H1 (cell line): ENCODE results near the gene MOGAT2. TPM values are rescaled to one million over a fixed set of nuclear protein-coding genes. Genes with fewer than 3 reads are reported as not detected.

Source experiments
- CTCF ChIA-PET: fragments of 300-600 bp; sonication (Branson Sonifier 250); formaldehyde crosslinking; loops from one replicate; lab custom pipeline; 2021; ENCODE audit not compliant: partially characterized antibody; lab: Charles Lee
- POLR2A ChIA-PET: fragments of 300-600 bp; sonication (Branson Sonifier 250); formaldehyde crosslinking; loops from one replicate; lab custom pipeline; 2021; ENCODE audit warnings: inconsistent platforms; ENCODE audit not compliant: partially characterized antibody; lab: Charles Lee
- DNase-seq, 2 experiments: peaks; one replicate each; pipeline versions ENCODE4 v3.0.0 to v3.0.0-alpha.2; 2010 to 2022; ENCODE audit warnings: low spot score in 2 of 2, low read depth in 1 of 2, mixed read lengths in 1 of 2
- FAIRE-seq: peaks from 2 replicates; lab custom pipeline; 2011; peaks lifted over from hg19 to GRCh38; lab: Jason Lieb, UNC
- H2AFZ ChIP-seq: 2 replicates; pipeline ENCODE4 v1.8.1; 2012; ENCODE audit warnings: low read length, inconsistent platforms
- H2AK5ac ChIP-seq: 2 replicates; pipeline ENCODE4 v1.6.1; 2013; ENCODE audit warnings: low read depth, low read length
- H2BK120ac ChIP-seq: replicated peaks from 2 replicates; pipeline ENCODE3; 2013; ENCODE audit warnings: low read depth, low read length, inconsistent platforms
- H2BK12ac ChIP-seq: 2 replicates; pipeline ENCODE4 v1.6.1; 2013; ENCODE audit warnings: low read depth, low read length
- H2BK15ac ChIP-seq: 2 replicates; pipeline ENCODE4 v1.6.1; 2013; ENCODE audit warnings: low read length
- H2BK20ac ChIP-seq: 2 replicates; pipeline ENCODE4 v1.6.1; 2013; ENCODE audit warnings: low read length
- H2BK5ac ChIP-seq: 2 replicates; pipeline ENCODE4 v1.6.1; 2013; ENCODE audit warnings: low read depth, low read length
- H3K14ac ChIP-seq: 2 replicates; pipeline ENCODE4 v1.6.1; 2013; ENCODE audit warnings: inconsistent platforms; ENCODE audit not compliant: insufficient read length
- H3K18ac ChIP-seq: 2 replicates; pipeline ENCODE4 v1.6.1; 2013; ENCODE audit warnings: low read length; ENCODE audit errors: extremely low read depth
- H3K23ac ChIP-seq: 2 replicates; pipeline ENCODE4 v1.6.1; 2013; ENCODE audit warnings: inconsistent platforms; ENCODE audit not compliant: insufficient read length
- H3K23me2 ChIP-seq: 2 replicates; pipeline ENCODE4 v1.6.1; 2013; ENCODE audit warnings: low read depth, low read length
- H3K27ac ChIP-seq: 2 replicates; pipeline ENCODE4 v1.6.1; 2011; ENCODE audit warnings: low read depth, low read length, inconsistent platforms
- H3K27me3 ChIP-seq, 4 experiments: replicated peaks in 1 of 4; 1 replicate in 1 of 4; 2 replicates in 3 of 4; pipeline versions ENCODE4 v1.6.1 to v1.8.1; 2011 to 2013; ENCODE audit warnings: low read length in 3 of 4, mild to moderate bottlenecking in 3 of 4, inconsistent platforms in 2 of 4, mixed read lengths in 2 of 4, moderate library complexity in 1 of 4; ENCODE audit not compliant: control insufficient read depth in 3 of 4, insufficient read depth in 3 of 4; ENCODE audit errors: extremely low read depth in 1 of 4
- H3K36me3 ChIP-seq, 4 experiments: 2 replicates each; pipeline versions ENCODE4 v1.6.1 to v1.8.1; 2011 to 2013; ENCODE audit warnings: mild to moderate bottlenecking in 4 of 4, low read length in 3 of 4, moderate library complexity in 2 of 4, control low read depth in 1 of 4, inconsistent platforms in 1 of 4; ENCODE audit not compliant: insufficient read depth in 4 of 4, control insufficient read depth in 2 of 4
- H3K4ac ChIP-seq: replicated peaks from 2 replicates; pipeline ENCODE3; 2013; ENCODE audit warnings: low read length, low read depth, mixed read lengths, inconsistent platforms; ENCODE audit not compliant: insufficient read length
- H3K4me1 ChIP-seq, 4 experiments: replicated peaks in 1 of 4; 1 replicate in 1 of 4; 2 replicates in 3 of 4; pipeline versions ENCODE4 v1.6.1 to v1.8.1; 2011 to 2013; ENCODE audit warnings: low read length in 3 of 4, inconsistent platforms in 2 of 4, mixed read lengths in 1 of 4; ENCODE audit not compliant: insufficient read depth in 4 of 4, control insufficient read depth in 3 of 4
- H3K4me2 ChIP-seq, 2 experiments: 2 replicates each; pipeline versions ENCODE4 v1.6.1 to v1.8.1; 2011 to 2013; ENCODE audit warnings: low read depth in 2 of 2, low read length in 2 of 2, control low read depth in 1 of 2, inconsistent platforms in 1 of 2, mild to moderate bottlenecking in 1 of 2; ENCODE audit not compliant: insufficient read depth in 1 of 2
- H3K4me3 ChIP-seq, 4 experiments: fragments of 200-600, 300-600 bp in 1 of 4; sonication (generic), shearing (Covaris generic), sonication (Bioruptor Twin) in 1 of 4; 2 replicates each; pipeline versions ENCODE4 v1.5.1 to v1.8.1; 2011 to 2016; ENCODE audit warnings: low read length in 4 of 4, low read depth in 3 of 4, control low read depth in 2 of 4, inconsistent platforms in 2 of 4, mild to moderate bottlenecking in 2 of 4, mixed read lengths in 1 of 4, moderate library complexity in 1 of 4; ENCODE audit not compliant: insufficient read depth in 2 of 4; ENCODE audit errors: extremely low read depth in 1 of 4
- H3K56ac ChIP-seq: replicated peaks from 2 replicates; pipeline ENCODE3; 2013; ENCODE audit warnings: low read depth, mild to moderate bottlenecking, mixed read lengths, low read length, inconsistent platforms; ENCODE audit not compliant: insufficient read length
- H3K79me1 ChIP-seq: 2 replicates; pipeline ENCODE4 v1.6.1; 2013; ENCODE audit warnings: low read depth, low read length, control low read depth
- H3K79me2 ChIP-seq, 2 experiments: 2 replicates each; pipeline versions ENCODE4 v1.6.1 to v1.8.1; 2012 to 2013; ENCODE audit warnings: low read length in 2 of 2, mild to moderate bottlenecking in 2 of 2, inconsistent platforms in 1 of 2; ENCODE audit not compliant: insufficient read depth in 2 of 2, control insufficient read depth in 1 of 2
- H3K9ac ChIP-seq, 4 experiments: replicated peaks in 1 of 4; 1 replicate in 1 of 4; 2 replicates in 3 of 4; pipeline versions ENCODE4 v1.6.1 to v1.8.1; 2011 to 2013; ENCODE audit warnings: low read depth in 3 of 4, low read length in 3 of 4, control low read depth in 2 of 4, mild to moderate bottlenecking in 2 of 4, moderate library complexity in 2 of 4, inconsistent platforms in 1 of 4; ENCODE audit errors: extremely low read depth in 1 of 4
- H3K9me3 ChIP-seq, 2 experiments: 2 replicates each; pipeline versions ENCODE4 v1.6.1 to v1.8.1; 2012 to 2013; ENCODE audit warnings: mild to moderate bottlenecking in 2 of 2, moderate library complexity in 2 of 2, control low read depth in 1 of 2, inconsistent platforms in 1 of 2, low read depth in 1 of 2, low read length in 1 of 2, mixed read lengths in 1 of 2; ENCODE audit not compliant: insufficient read depth in 2 of 2
- H4K20me1 ChIP-seq, 2 experiments: replicated peaks in 1 of 2; 2 replicates each; pipeline versions ENCODE3 to v1.8.1; 2011 to 2013; ENCODE audit warnings: inconsistent platforms in 2 of 2, low read length in 2 of 2, mild to moderate bottlenecking in 1 of 2; ENCODE audit not compliant: insufficient read depth in 2 of 2, control insufficient read depth in 1 of 2
- H4K5ac ChIP-seq: 2 replicates; pipeline ENCODE4 v1.6.1; 2013; ENCODE audit warnings: low read length, low read depth, mixed read lengths, inconsistent platforms; ENCODE audit not compliant: insufficient read length
- H4K8ac ChIP-seq: 2 replicates; pipeline ENCODE4 v1.8.0; 2013; ENCODE audit warnings: mild to moderate bottlenecking, moderate library complexity, low read length, inconsistent platforms; ENCODE audit not compliant: insufficient read depth; ENCODE audit errors: extremely low read depth
- H4K91ac ChIP-seq: replicated peaks from 2 replicates; pipeline ENCODE3; 2013; ENCODE audit warnings: low read length, mixed read lengths, inconsistent platforms; ENCODE audit not compliant: insufficient read length
- BACH1 ChIP-seq: IDR thresholded peaks from 2 replicates; pipeline ENCODE4 v1.6.1; 2012; ENCODE audit warnings: low read length, improper control_type of control experiment
- BCL11A ChIP-seq, 2 experiments: IDR thresholded peaks; one replicate each; pipeline ENCODE4 v1.6.1; 2011; ENCODE audit warnings: low read depth in 2 of 2, low read length in 2 of 2, mild to moderate bottlenecking in 2 of 2
- CEBPB ChIP-seq: IDR thresholded peaks from 2 replicates; pipeline ENCODE4 v1.6.1; 2012; ENCODE audit warnings: low read depth, low read length
- CHD2 ChIP-seq: IDR thresholded peaks from 2 replicates; pipeline ENCODE4 v1.6.1; 2012; ENCODE audit warnings: low read length, improper control_type of control experiment
- EP300 ChIP-seq, 2 experiments: IDR thresholded peaks; 1 replicate in 1 of 2; 2 replicates in 1 of 2; pipeline ENCODE4 v1.6.1; 2011 to 2012; ENCODE audit warnings: low read depth in 2 of 2, low read length in 2 of 2, mild to moderate bottlenecking in 2 of 2, borderline replicate concordance in 1 of 2, inconsistent platforms in 1 of 2, moderate library complexity in 1 of 2
- JUND ChIP-seq: IDR thresholded peaks from 2 replicates; pipeline ENCODE4 v1.6.1; 2011; ENCODE audit warnings: mild to moderate bottlenecking, improper control_type of control experiment, low read length
- KDM5A ChIP-seq: fragments of 200-600 bp; IDR thresholded peaks from 2 replicates; pipeline ENCODE4 v1.7.1; 2012; ENCODE audit warnings: mild to moderate bottlenecking, low read length, inconsistent platforms, mixed read lengths
- NANOG ChIP-seq: IDR thresholded peaks from 2 replicates; pipeline ENCODE4 v1.6.1; 2011; ENCODE audit warnings: low read length, low read depth, mild to moderate bottlenecking, inconsistent platforms; ENCODE audit not compliant: insufficient read depth, poor library complexity, severe bottlenecking
- PHF8 ChIP-seq: fragments of 200-600 bp; sonication (generic); conservative IDR thresholded peaks from 2 replicates; pipeline ENCODE4 v1.7.1; 2012; ENCODE audit warnings: low read depth, mild to moderate bottlenecking, inconsistent platforms, low read length, moderate library complexity
- POLR2A ChIP-seq, 2 experiments: IDR thresholded peaks; 1 replicate in 1 of 2; 2 replicates in 1 of 2; pipeline ENCODE4 v1.6.1; 2011; ENCODE audit warnings: low read depth in 2 of 2, low read length in 2 of 2, mild to moderate bottlenecking in 2 of 2; ENCODE audit errors: control extremely low read depth in 1 of 2
- POLR2AphosphoS5 ChIP-seq: IDR thresholded peaks from 2 replicates; pipeline ENCODE4 v1.6.1; 2011; ENCODE audit warnings: low read depth, low read length
- SAP30 ChIP-seq: fragments of 300-600 bp; sonication (generic); IDR thresholded peaks from 2 replicates; pipeline ENCODE4 v1.7.1; 2012; ENCODE audit warnings: low read length, moderate library complexity, mild to moderate bottlenecking, inconsistent platforms; ENCODE audit not compliant: insufficient read depth, insufficient replicate concordance
- SRF ChIP-seq: IDR thresholded peaks from 2 replicates; pipeline ENCODE4 v1.6.1; 2011; ENCODE audit warnings: mild to moderate bottlenecking, low read depth, low read length, moderate library complexity
- TEAD4 ChIP-seq: IDR thresholded peaks from 2 replicates; pipeline ENCODE4 v1.6.1; 2012; ENCODE audit warnings: low read depth, low read length, inconsistent platforms, mixed read lengths
- WGBS, 2 experiments: shearing (Covaris generic) in 1 of 2; methylation state at CpG; one replicate each; pipeline versions ENCODE4 v1.1.6 to v1.1.7; 2013 to 2015; ENCODE audit warnings: low lambda C conversion rate in 2 of 2, mixed read lengths in 2 of 2, inconsistent platforms in 1 of 2, low coverage in 1 of 2, missing lambda C conversion rate in 1 of 2; ENCODE audit not compliant: insufficient replicate concordance in 2 of 2, insufficient coverage in 1 of 2, insufficient read length in 1 of 2; ENCODE audit errors: extremely low coverage in 1 of 2, missing lambda C conversion rate in 1 of 2; 5-methylcytosine and 5-hydroxymethylcytosine counted together
- polyA plus RNA-seq, 7 experiments: library from polyadenylated mRNA; depleted of rRNA in 3 of 7; stranded (reverse) in 5 of 7; unstranded in 2 of 7; fragments of >200 nt in 5 of 7; fragments of 200-250 nt in 2 of 7; gene quantifications; 1 replicate in 5 of 7; 2 replicates in 1 of 7; 4 replicates in 1 of 7; pipeline versions ENCODE4 v1.2.1 to v1.2.3, GENCODE V29; 2011 to 2013; ENCODE audit warnings: missing spikeins in 2 of 7, mixed read lengths in 2 of 7
- total RNA-seq: library from RNA; stranded (reverse); fragmentation: NEBNext Ultra II Directional; extraction: Animal tissue kit (Norgen Biotek cat#: 25700); gene quantifications from 2 replicates; pipeline ENCODE4 v1.2.1, GENCODE V29; 2021

The MOGAT2 gene
- total and polyA plus RNA-seq, 2 of the 8 experiments (the other 6 are each of a cell fraction or from before 2014, with no cell fraction given): not detected

DNA sequence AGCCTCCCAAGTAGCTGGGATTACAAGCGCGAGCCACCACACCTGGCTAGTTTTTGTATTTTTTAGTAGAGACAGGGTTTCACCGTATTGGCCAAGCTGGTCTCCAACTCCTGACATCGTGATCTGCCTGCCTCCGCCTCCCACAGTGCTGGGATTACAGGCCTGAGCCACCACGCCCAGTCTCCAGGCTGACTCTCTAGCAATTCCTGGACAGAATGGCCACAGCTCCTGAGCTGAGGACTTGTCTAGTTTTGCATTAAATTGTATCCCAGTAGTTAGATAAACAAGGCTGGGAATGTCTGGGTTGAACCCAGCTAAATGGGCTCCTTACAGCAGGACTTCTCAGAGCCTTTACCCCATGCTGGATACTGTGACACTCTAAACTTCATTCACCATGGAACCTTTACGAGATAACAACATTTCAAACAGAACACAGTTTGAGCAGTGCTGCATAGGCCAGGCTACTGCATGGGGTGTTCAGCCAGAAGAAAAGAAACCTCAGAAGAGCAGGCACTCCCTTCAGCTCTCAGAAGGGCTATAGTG lies 13.9 kb upstream of the MOGAT2 start:
- Histone ChIP-seq H3K36me3 (no peaks in the 10 kb centered on the region), H3K79me1 (no peaks in the 10 kb centered on the region), H3K56ac (no peak overlapping the region), H3K18ac (no peak overlapping the region), H2BK15ac (no peak overlapping the region)
- no peak for TF ChIP-seq POLR2AphosphoS5
- TF ChIP-seq PHF8: no peak
- TF ChIP-seq CHD2: no peak
- no peak for TF ChIP-seq NANOG
- no peak for TF ChIP-seq BACH1
- TF ChIP-seq SRF: no peak
- TF ChIP-seq BCL11A (IDR thresholded peaks at IDR 0.05; ENCODE audit: low read depth in 2 of 2, low read length in 2 of 2): no peak
- TF ChIP-seq KDM5A: no peak
- no peak for TF ChIP-seq POLR2A (IDR thresholded peaks at IDR 0.05; ENCODE audit: control extremely low read depth in 1 of 2, low read depth in 2 of 2, low read length in 2 of 2)
- no peak for TF ChIP-seq SAP30
- no peak for TF ChIP-seq TEAD4
- TF ChIP-seq CEBPB: no peak
- no peak for TF ChIP-seq EP300 (IDR thresholded peaks at IDR 0.05; ENCODE audit: borderline replicate concordance in 1 of 2, low read depth in 2 of 2, low read length in 2 of 2)
- TF ChIP-seq JUND: no peak
- TF ChIP-seq, all 59 proteins: peak for 0
- no peak for FAIRE-seq
- no peak overlapping the region for H3K9ac ChIP-seq
- no peak overlapping the region for H4K5ac ChIP-seq
- no peak overlapping the region for H2AK5ac ChIP-seq
- no peak overlapping the region for H3K27ac ChIP-seq
- POLR2A ChIA-PET: interaction anchor here (0.6 kb wide), 1 partner anchor 415 kb away, joined by 3 read pairs; no protein-coding TSS in a partner anchor
- no peak overlapping the region for H3K23ac ChIP-seq
- no peaks in the 10 kb centered on the region for H4K20me1 ChIP-seq
- no peak overlapping the region for H4K91ac ChIP-seq
- H2BK120ac ChIP-seq: no peak overlapping the region
- H3K14ac ChIP-seq: no peak overlapping the region
- H2AFZ ChIP-seq: no peak overlapping the region
- H2BK12ac ChIP-seq: no peak overlapping the region
- H3K23me2 ChIP-seq: no peaks in the 10 kb centered on the region; the same call in 1 of the 2 replicates
- H3K9me3 ChIP-seq: peaks cover 0 to 3% of the 10 kb centered on the region in 2 experiments; a peak in 1 of 4 replicates
- H3K4me1 ChIP-seq: no peaks in the 10 kb centered on the region
- H3K4me2 ChIP-seq: no peak overlapping the region
- no peak overlapping the region for H3K4ac ChIP-seq
- no peak overlapping the region for H3K4me3 ChIP-seq
- H3K27me3 ChIP-seq: no peaks in the 10 kb centered on the region; a peak in 1 of 7 replicates
- no peak overlapping the region for H2BK5ac ChIP-seq
- H3K79me2 ChIP-seq: no peaks in the 10 kb centered on the region
- H4K8ac ChIP-seq: no peak overlapping the region
- WGBS, 2 experiments: 76% methylated on average over 7 of the region's 7 CpGs; no CpG with 5 or more reads in 1 of the 2 experiments
- CTCF ChIA-PET: interaction anchor here (0.6 to 1.3 kb wide), 3 partner anchors 19 to 159 kb away, joined by 3 read pairs; no protein-coding TSS in a partner anchor
- H2BK20ac ChIP-seq: no peak overlapping the region
- no peak for DNase-seq
